Neutrophil (primary cell): ENCODE measurements around the gene SH3TC2.

ENCODE experiments used
- H3K27ac ChIP-seq: fragments of 200-600 bp; sonication (generic); 2 replicates; pipeline ENCODE4 v1.5.1; 2016; ENCODE audit warnings: mild to moderate bottlenecking, moderate library complexity
- H3K27me3 ChIP-seq: fragments of 200-600 bp; sonication (generic); 2 replicates; pipeline ENCODE4 v1.6.0; 2016; ENCODE audit warnings: mild to moderate bottlenecking
- H3K36me3 ChIP-seq: fragments of 200-600 bp; sonication (generic); 2 replicates; pipeline ENCODE4 v1.5.1; 2017
- H3K4me1 ChIP-seq, 2 experiments: fragments of 200-600 bp in 1 of 2; sonication (generic) in 1 of 2; 1 replicate in 1 of 2; 2 replicates in 1 of 2; pipeline versions ENCODE4 v1.5.1 to v1.6.1; 2013 to 2016; ENCODE audit warnings: low read depth in 1 of 2, low read length in 1 of 2, mild to moderate bottlenecking in 1 of 2, moderate library complexity in 1 of 2; ENCODE audit not compliant: control insufficient read depth in 1 of 2, insufficient read depth in 1 of 2
- H3K4me3 ChIP-seq, 2 experiments: fragments of 200-600 bp in 1 of 2; sonication (generic) in 1 of 2; 1 replicate in 1 of 2; 2 replicates in 1 of 2; pipeline ENCODE4 v1.5.1; 2013 to 2016; ENCODE audit warnings: low read depth in 1 of 2, low read length in 1 of 2, mild to moderate bottlenecking in 1 of 2, moderate library complexity in 1 of 2
- H3K9me3 ChIP-seq: fragments of 200-600 bp; sonication (generic); 2 replicates; pipeline ENCODE4 v1.5.1; 2016
- CTCF ChIP-seq: fragments of 200-600 bp; sonication (generic); IDR thresholded peaks from 2 replicates; pipeline ENCODE4 v1.5.1; 2016; ENCODE audit warnings: antibody characterized with exemption

The SH3TC2 gene

DNA sequence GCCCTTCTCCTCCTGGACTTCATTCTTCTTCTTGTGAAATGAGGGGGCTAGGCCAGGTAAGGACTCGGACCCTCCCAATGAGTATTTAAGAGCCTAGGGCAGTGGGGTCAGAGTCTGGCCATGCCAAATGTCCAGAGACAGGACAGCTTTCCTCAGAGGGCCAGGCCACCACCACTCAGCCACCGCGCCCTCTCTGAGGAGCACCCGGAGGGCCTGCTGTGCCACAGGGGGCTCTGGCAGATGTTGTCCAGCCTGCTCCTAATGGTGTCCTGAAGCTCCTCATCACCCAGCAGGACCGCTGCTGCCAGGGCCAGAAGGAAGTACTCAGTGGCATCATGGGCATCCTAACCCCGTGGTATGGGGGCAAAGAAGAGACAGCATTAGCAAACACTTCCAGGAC lies 58.3 kb downstream of the SH3TC2 start:
- H3K9me3 ChIP-seq, result no peaks in the 10 kb centered on the region
- no peaks in the 10 kb centered on the region for H3K36me3 ChIP-seq
- no peak overlapping the region for H3K4me3 ChIP-seq
- H3K4me1 ChIP-seq, result no peaks in the 10 kb centered on the region
- H3K27me3 ChIP-seq, result peaks cover 7% of the 10 kb centered on the region
- no peak overlapping the region for H3K27ac ChIP-seq
- no peak for TF ChIP-seq CTCF

- peaks cover 7% of the 10 kb centered on the region for H3K27me3 ChIP-seq
- H3K27ac ChIP-seq, result no peak overlapping the region
Measured at GRCh38 chr5:149002761-149003689, 59.8 kb downstream of the SH3TC2 start.

GRCh38 chr5:149002053-149002452 lies 60.8 kb downstream of the SH3TC2 start:
- no peak overlapping the region for H3K4me3 ChIP-seq
- H3K36me3 ChIP-seq, result no peaks in the 10 kb centered on the region

More at GRCh38 chr5:149002761-149003689, 59.8 kb downstream of the SH3TC2 start:
- Histone ChIP-seq H3K4me3 (no peak overlapping the region), H3K9me3 (no peaks in the 10 kb centered on the region), H3K4me1 (no peaks in the 10 kb centered on the region), H3K36me3 (no peaks in the 10 kb centered on the region)
- no peak for TF ChIP-seq CTCF

GRCh38 chr5:149001162-149001561 lies 61.7 kb downstream of the SH3TC2 start:
- Histone ChIP-seq H3K36me3 (no peaks in the 10 kb centered on the region), H3K4me1 (no peaks in the 10 kb centered on the region), H3K4me3 (no peak overlapping the region), H3K27me3 (peaks cover 7% of the 10 kb centered on the region), H3K9me3 (no peaks in the 10 kb centered on the region), H3K27ac (no peak overlapping the region)
- no peak for TF ChIP-seq CTCF

More at GRCh38 chr5:149002053-149002452, 60.8 kb downstream of the SH3TC2 start:
- H3K9me3 ChIP-seq, result no peaks in the 10 kb centered on the region
- H3K27me3 ChIP-seq, result peaks cover 7% of the 10 kb centered on the region
- H3K27ac ChIP-seq, result no peak overlapping the region
- H3K4me1 ChIP-seq, result no peaks in the 10 kb centered on the region
- no peak for TF ChIP-seq CTCF

- Histone ChIP-seq H3K27ac (no peak overlapping the region), H3K4me1 (no peaks in the 10 kb centered on the region), H3K36me3 (no peaks in the 10 kb centered on the region), H3K9me3 (no peaks in the 10 kb centered on the region), H3K4me3 (no peak overlapping the region), H3K27me3 (peaks cover 7% of the 10 kb centered on the region)
- TF ChIP-seq CTCF, result no peak
Measured at GRCh38 chr5:148999741-149000140, 63.1 kb downstream of the SH3TC2 start.
